ENCODE results near the gene BCAS1.

DNA sequence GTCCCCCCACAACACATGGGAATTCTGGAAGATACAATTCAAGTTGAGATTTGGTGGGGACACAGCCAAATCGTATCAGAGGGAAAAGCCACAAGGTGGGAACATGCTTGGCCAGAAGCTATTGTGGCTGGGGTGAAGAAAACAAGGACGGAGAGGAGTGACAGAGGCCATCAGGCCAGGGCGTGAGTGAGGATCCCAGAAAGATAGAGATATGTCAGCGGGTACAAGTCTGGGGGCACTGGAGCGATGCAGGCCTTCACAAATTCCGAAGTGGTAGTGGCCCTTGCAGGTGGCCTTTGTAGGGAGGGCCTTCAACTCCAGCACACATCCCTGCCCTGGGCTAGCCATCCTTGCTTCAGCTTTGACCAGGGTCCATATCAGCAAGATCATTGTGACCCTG lies 159.1 kb downstream of the BCAS1 start:
- TF ChIP-seq, protein P1, sequence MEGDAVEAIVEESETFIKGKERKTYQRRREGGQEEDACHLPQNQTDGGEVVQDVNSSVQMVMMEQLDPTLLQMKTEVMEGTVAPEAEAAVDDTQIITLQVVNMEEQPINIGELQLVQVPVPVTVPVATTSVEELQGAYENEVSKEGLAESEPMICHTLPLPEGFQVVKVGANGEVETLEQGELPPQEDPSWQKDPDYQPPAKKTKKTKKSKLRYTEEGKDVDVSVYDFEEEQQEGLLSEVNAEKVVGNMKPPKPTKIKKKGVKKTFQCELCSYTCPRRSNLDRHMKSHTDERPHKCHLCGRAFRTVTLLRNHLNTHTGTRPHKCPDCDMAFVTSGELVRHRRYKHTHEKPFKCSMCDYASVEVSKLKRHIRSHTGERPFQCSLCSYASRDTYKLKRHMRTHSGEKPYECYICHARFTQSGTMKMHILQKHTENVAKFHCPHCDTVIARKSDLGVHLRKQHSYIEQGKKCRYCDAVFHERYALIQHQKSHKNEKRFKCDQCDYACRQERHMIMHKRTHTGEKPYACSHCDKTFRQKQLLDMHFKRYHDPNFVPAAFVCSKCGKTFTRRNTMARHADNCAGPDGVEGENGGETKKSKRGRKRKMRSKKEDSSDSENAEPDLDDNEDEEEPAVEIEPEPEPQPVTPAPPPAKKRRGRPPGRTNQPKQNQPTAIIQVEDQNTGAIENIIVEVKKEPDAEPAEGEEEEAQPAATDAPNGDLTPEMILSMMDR (IDR thresholded peaks at IDR 0.05; ENCODE audit: insufficient read depth, low read length) = no peak
- TF ChIP-seq GABPA (IDR thresholded peaks at IDR 0.05; ENCODE audit: low read depth) = no peak
- TF ChIP-seq POLR2AphosphoS5 (IDR thresholded peaks at IDR 0.05; ENCODE audit: low read depth) = no peak
- TF ChIP-seq SPI1 (IDR thresholded peaks at IDR 0.05; ENCODE audit: borderline replicate concordance, low read depth) = no peak
